Measurements from ENCODE around the gene RALGAPA1.

Gene RALGAPA1

GRCh38 chr14:35637851-35638250, 171.2 kb downstream of the RALGAPA1 start:
- Histone ChIP-seq H3K9me3 (ENCODE audit: low read length) (no peaks in the 10 kb centered on the region), H3K79me2 (ENCODE audit: insufficient read depth, low read length) (no peaks in the 10 kb centered on the region), H3K4me3 (ENCODE audit: low read depth, low read length, poor library complexity, severe bottlenecking) (no peak overlapping the region), H3K27ac (ENCODE audit: low read depth, low read length, poor library complexity, severe bottlenecking) (no peak overlapping the region), H3K9me2 (ENCODE audit: low read depth, low read length) (no peaks in the 10 kb centered on the region), H3K4me2 (ENCODE audit: low read length) (no peak overlapping the region), H3K4me1 (ENCODE audit: insufficient read depth, low read length, severe bottlenecking) (no peaks in the 10 kb centered on the region), H4K20me1 (ENCODE audit: insufficient read depth, low read length) (no peaks in the 10 kb centered on the region), H3K9ac (ENCODE audit: low read length) (no peak overlapping the region), H3K36me3 (ENCODE audit: insufficient read depth, low read length) (0 out of 2 replicates have a peak, but pooled peaks cover 3% of the 10 kb centered on the region), H3F3A (ENCODE audit: insufficient read depth, low read length) (no peaks in the 10 kb centered on the region), H2AFZ (ENCODE audit: low read length) (no peak overlapping the region), H3K27me3 (ENCODE audit: insufficient read depth, low read length) (no peaks in the 10 kb centered on the region)
- TF ChIP-seq EZH2 (IDR thresholded peaks at IDR 0.05; ENCODE audit: borderline replicate concordance, low read length) = no peak
- no peak for TF ChIP-seq CTCF (IDR thresholded peaks at IDR 0.05; ENCODE audit: low read length)

DNA sequence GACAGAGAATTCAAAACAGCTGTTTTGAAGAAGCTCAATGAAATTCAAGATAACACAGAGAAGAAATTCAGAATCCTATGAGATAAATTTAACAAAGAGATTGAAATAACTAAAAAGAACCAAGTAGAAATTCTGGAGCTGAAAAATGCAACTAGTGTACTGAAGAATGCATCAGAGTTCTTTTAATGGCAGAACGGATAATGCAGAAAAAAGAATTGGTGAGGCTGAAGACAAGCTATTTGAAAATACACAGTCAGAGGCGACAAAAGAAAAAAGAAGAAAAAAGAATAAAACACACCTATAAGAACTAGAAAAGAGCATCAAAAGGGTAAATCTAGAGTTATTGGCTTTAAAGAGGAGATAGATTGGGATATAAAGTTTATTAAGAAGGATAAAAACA, 171.8 kb downstream of the RALGAPA1 start:
- Histone ChIP-seq H3K9ac (ENCODE audit: low read length) (no peak overlapping the region), H3K27ac (ENCODE audit: low read depth, low read length, poor library complexity, severe bottlenecking) (no peak overlapping the region), H2AFZ (ENCODE audit: low read length) (no peak overlapping the region), H3K4me3 (ENCODE audit: low read depth, low read length, poor library complexity, severe bottlenecking) (no peak overlapping the region), H3K4me2 (ENCODE audit: low read length) (no peak overlapping the region), H3F3A (ENCODE audit: insufficient read depth, low read length) (no peaks in the 10 kb centered on the region), H3K27me3 (ENCODE audit: insufficient read depth, low read length) (no peaks in the 10 kb centered on the region), H3K4me1 (ENCODE audit: insufficient read depth, low read length, severe bottlenecking) (peaks cover 4% of the 10 kb centered on the region), H3K9me2 (ENCODE audit: low read depth, low read length) (no peaks in the 10 kb centered on the region), H3K9me3 (ENCODE audit: low read length) (no peaks in the 10 kb centered on the region), H4K20me1 (ENCODE audit: insufficient read depth, low read length) (no peaks in the 10 kb centered on the region), H3K79me2 (ENCODE audit: insufficient read depth, low read length) (no peaks in the 10 kb centered on the region), H3K36me3 (ENCODE audit: insufficient read depth, low read length) (0 out of 2 replicates have a peak, but pooled peaks cover 3% of the 10 kb centered on the region)
- no peak for TF ChIP-seq CTCF (IDR thresholded peaks at IDR 0.05; ENCODE audit: low read length)

DNA sequence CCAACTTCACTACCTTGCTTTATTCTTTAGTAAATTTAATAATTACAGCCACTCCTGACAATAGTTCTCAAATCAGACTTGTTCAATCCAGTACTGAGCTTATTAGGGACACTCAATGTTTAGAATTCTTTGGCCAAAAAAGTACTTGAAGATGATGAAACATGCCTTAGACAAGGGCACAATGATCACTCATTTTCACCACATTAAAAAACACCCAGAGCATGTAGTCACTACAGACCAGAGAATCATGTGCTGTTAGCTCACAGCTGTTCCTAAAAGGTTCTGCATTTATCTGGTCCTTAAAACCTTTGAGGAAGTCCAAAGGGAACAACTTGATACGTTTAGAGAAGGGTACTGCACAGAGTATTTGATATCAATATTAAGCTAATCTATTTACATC, 176.4 kb downstream of the RALGAPA1 start:
- Histone ChIP-seq H3K4me1 (ENCODE audit: insufficient read depth, low read length, severe bottlenecking) (peaks cover 11% of the 10 kb centered on the region), H3K36me3 (ENCODE audit: insufficient read depth, low read length) (0 out of 2 replicates have a peak, but pooled peaks cover 3% of the 10 kb centered on the region), H3F3A (ENCODE audit: insufficient read depth, low read length) (no peaks in the 10 kb centered on the region), H4K20me1 (ENCODE audit: insufficient read depth, low read length) (no peaks in the 10 kb centered on the region), H3K27me3 (ENCODE audit: insufficient read depth, low read length) (no peaks in the 10 kb centered on the region), H3K9me2 (ENCODE audit: low read depth, low read length) (no peaks in the 10 kb centered on the region), H3K4me2 (ENCODE audit: low read length) (no peak overlapping the region), H3K9me3 (ENCODE audit: low read length) (no peaks in the 10 kb centered on the region), H3K4me3 (ENCODE audit: low read depth, low read length, poor library complexity, severe bottlenecking) (no peak overlapping the region), H3K27ac (ENCODE audit: low read depth, low read length, poor library complexity, severe bottlenecking) (no peak overlapping the region), H3K79me2 (ENCODE audit: insufficient read depth, low read length) (no peaks in the 10 kb centered on the region), H2AFZ (ENCODE audit: low read length) (no peak overlapping the region), H3K9ac (ENCODE audit: low read length) (no peak overlapping the region)
- no peak for TF ChIP-seq CTCF (IDR thresholded peaks at IDR 0.05; ENCODE audit: low read length)
